ENCODE data around the gene ATG2A. TPM values are rescaled to one million over a fixed set of nuclear protein-coding genes. Genes with fewer than 3 reads are reported as not detected.
A peak's percentile ranks its signal among the peaks of the same experiment; 100 is the strongest.

The ATG2A gene
- total and polyA plus RNA-seq, 9 of the 15 experiments (the other 6 are each of a cell fraction or from before 2014, with no cell fraction given): 0.25 to 45.9 (median 5.2) TPM

DNA sequence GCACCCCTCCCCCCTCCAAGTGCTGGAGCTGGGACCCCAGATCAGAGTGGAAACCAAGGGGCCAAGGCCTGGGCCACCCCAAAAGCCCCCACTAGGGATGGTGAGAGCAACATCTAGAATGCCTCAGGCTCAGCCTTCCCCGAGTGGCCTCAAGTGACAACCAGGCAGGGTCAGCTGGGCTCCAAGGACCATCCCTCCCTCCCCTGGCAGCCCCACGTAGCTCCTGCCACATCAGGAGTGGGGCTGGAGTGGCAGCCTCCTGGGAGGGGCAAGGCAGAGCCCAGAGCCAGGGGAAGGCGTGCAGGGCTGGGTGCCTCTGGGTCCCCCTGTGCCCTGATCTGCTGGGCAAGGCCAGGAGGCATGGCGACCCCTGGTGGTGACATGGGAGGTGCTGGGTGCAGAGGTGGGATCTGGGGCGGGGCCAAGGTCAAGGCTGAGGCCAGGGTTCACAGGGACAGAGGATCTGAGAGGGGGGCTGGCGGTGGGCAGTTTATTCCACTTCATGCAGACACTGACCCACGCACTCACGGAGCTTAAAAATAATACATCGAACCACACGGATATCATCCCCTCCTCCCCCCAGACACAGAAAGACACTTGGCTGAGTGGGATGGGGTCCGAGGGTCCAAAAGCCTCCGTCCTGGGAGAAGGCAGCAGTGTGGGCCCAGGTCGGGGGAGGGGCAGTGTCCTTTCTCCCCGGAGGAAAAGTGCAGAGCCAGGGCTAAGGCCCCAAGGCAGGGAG lies 22.8 kb downstream of the ATG2A start (continued):
- no peak for TF ChIP-seq TCF3 (CRISPR knock-in tag; IDR thresholded peaks at IDR 0.05)
- TF ChIP-seq NEUROD1 (IDR thresholded peaks at IDR 0.05; ENCODE audit: borderline replicate concordance, low read depth, low read length, partially characterized antibody): no peak

DNA sequence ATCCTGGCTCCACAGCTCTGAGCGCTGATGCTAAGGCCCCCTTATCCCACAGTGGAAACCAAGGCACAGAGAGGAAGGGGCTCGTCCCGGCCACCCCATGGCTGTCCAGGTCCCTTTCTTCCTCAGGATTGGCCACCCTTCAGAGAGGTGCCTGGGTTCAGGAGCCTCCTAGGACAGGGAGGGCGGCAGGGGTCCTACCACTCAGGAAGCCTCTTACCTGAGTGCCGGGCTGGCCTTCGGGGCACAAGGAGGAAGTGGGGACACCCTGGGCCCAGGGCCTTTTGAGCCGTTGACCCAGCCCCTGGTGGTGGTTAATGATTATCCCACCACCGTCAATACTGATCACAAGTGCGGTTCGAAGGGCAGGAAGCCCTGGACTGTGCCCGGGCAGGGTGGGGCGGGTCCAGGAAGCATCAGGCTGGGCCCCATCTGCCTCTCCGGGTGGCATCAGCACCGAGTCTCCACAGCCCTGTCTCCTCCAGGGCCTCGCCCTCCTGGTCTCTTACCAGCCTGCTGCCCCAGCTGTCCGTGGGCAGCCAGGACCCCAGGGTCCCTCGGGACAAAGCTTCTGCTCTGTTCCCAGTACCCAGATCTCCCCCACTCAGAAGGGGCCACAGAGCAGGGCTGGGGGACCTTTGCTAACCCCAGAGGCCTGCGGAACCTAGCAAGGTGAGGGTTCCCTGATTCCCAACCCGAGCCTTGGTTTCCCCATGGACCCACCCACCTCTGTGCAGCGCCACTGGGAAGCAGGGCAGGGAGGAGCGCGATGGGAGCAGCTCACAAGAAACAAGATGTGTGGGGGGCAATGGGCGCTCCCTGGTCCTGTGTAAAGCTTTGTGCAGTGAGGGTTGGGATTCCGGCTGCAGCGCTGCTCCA lies 23.6 kb downstream of the ATG2A start:
- 86% methylated on average over 17 of the region's 25 CpGs for WGBS (ENCODE audit: insufficient coverage, low coverage, missing lambda C conversion rate)
- peak overlapping the region in 1 of 2 experiments; percentile 77; a peak in 2 of 4 replicates for H3K9ac ChIP-seq (ENCODE audit: insufficient read depth in 1 of 2, low read depth in 2 of 2, low read length in 2 of 2)

More for the DNA sequence above, 23.6 kb downstream of the ATG2A start:
- POLR2A ChIA-PET: interaction anchor here (1.0 kb wide), 1 partner anchor 42 kb away, joined by 3 read pairs; no protein-coding TSS in a partner anchor
- H3K27me3 ChIP-seq (ENCODE audit: control insufficient read depth in 2 of 2, insufficient read depth in 2 of 2, low read length in 2 of 2): no peaks in the 10 kb centered on the region
- no peaks in the 10 kb centered on the region for H3K79me2 ChIP-seq (ENCODE audit: control insufficient read depth, insufficient read depth, low read length)
- no peaks in the 10 kb centered on the region for H3K9me3 ChIP-seq (replicated peaks; ENCODE audit: control insufficient read depth, insufficient read depth, low read depth, low read length)
- no peak overlapping the region for H2AFZ ChIP-seq (ENCODE audit: low read depth, low read length)
- H3K9me1 ChIP-seq (ENCODE audit: control insufficient read depth, insufficient read depth, low read length): no peaks in the 10 kb centered on the region
- BruUV-seq (replicated peaks): no TSS peak
- H3K4me1 ChIP-seq (replicated peaks in 1 of 2; ENCODE audit: control insufficient read depth in 2 of 2, insufficient read depth in 2 of 2, low read length in 2 of 2): peaks cover 21 to 81% of the 10 kb centered on the region in 2 experiments
- intact Hi-C loops (cut with micrococcal nuclease): loop anchor here (1.0 to 5.0 kb wide), 2 partner anchors 46 to 106 kb away; no protein-coding TSS in a partner anchor
- ATAC-seq (no peak), FAIRE-seq (no peak), DNase-seq (ENCODE audit: extremely low read depth in 1 of 4, low spot score in 3 of 4) (no peak)
- H4K20me1 ChIP-seq (replicated peaks; ENCODE audit: control insufficient read depth, insufficient read depth, low read length): no peaks in the 10 kb centered on the region
- no peak overlapping the region; the same call in 2 of the 3 replicates for H3K27ac ChIP-seq (ENCODE audit: extremely low read depth, low read depth, low read length)
- no peak for TF ChIP-seq GABPB2 (CRISPR knock-in tag; conservative IDR thresholded peaks at IDR 0.05)
- peak; percentile 35; the same call in 1 of the 2 replicates for TF ChIP-seq RBFOX2 (IDR thresholded peaks at IDR 0.05; ENCODE audit: low read depth, low read length)
- TF ChIP-seq, protein P1, sequence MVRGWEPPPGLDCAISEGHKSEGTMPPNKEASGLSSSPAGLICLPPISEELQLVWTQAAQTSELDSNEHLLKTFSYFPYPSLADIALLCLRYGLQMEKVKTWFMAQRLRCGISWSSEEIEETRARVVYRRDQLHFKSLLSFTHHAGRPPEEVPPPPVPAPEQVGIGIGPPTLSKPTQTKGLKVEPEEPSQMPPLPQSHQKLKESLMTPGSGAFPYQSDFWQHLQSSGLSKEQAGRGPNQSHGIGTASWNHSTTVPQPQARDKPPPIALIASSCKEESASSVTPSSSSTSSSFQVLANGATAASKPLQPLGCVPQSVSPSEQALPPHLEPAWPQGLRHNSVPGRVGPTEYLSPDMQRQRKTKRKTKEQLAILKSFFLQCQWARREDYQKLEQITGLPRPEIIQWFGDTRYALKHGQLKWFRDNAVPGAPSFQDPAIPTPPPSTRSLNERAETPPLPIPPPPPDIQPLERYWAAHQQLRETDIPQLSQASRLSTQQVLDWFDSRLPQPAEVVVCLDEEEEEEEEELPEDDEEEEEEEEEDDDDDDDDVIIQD (CRISPR knock-in tag; IDR thresholded peaks at IDR 0.05): no peak
- TF ChIP-seq, protein P2, sequence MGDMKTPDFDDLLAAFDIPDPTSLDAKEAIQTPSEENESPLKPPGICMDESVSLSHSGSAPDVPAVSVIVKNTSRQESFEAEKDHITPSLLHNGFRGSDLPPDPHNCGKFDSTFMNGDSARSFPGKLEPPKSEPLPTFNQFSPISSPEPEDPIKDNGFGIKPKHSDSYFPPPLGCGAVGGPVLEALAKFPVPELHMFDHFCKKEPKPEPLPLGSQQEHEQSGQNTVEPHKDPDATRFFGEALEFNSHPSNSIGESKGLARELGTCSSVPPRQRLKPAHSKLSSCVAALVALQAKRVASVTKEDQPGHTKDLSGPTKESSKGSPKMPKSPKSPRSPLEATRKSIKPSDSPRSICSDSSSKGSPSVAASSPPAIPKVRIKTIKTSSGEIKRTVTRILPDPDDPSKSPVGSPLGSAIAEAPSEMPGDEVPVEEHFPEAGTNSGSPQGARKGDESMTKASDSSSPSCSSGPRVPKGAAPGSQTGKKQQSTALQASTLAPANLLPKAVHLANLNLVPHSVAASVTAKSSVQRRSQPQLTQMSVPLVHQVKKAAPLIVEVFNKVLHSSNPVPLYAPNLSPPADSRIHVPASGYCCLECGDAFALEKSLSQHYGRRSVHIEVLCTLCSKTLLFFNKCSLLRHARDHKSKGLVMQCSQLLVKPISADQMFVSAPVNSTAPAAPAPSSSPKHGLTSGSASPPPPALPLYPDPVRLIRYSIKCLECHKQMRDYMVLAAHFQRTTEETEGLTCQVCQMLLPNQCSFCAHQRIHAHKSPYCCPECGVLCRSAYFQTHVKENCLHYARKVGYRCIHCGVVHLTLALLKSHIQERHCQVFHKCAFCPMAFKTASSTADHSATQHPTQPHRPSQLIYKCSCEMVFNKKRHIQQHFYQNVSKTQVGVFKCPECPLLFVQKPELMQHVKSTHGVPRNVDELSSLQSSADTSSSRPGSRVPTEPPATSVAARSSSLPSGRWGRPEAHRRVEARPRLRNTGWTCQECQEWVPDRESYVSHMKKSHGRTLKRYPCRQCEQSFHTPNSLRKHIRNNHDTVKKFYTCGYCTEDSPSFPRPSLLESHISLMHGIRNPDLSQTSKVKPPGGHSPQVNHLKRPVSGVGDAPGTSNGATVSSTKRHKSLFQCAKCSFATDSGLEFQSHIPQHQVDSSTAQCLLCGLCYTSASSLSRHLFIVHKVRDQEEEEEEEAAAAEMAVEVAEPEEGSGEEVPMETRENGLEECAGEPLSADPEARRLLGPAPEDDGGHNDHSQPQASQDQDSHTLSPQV (IDR thresholded peaks at IDR 0.05): no peak
- no peak for TF ChIP-seq ZFP30 (CRISPR knock-in tag; IDR thresholded peaks at IDR 0.05; ENCODE audit: borderline replicate concordance)
- TF ChIP-seq HMGN3 (IDR thresholded peaks at IDR 0.05; ENCODE audit: borderline replicate concordance, extremely low read depth, insufficient read length, low read depth, low read length): no peak
- TF ChIP-seq POLR2AphosphoS5 (IDR thresholded peaks at IDR 0.05; ENCODE audit: control insufficient read depth, insufficient read depth, low read depth, low read length): peak; percentile 21; the same call in 1 of the 2 replicates
- peak; percentile 65; the same call in 1 of the 2 replicates for TF ChIP-seq POLR2G (IDR thresholded peaks at IDR 0.05; ENCODE audit: low read depth, low read length)
- H3K4me3 ChIP-seq: no peak overlapping the region
- in situ Hi-C loops (cut with MboI): loop anchor here (5.0 kb wide), 2 partner anchors 46 to 106 kb away; no protein-coding TSS in a partner anchor
- no peak overlapping the region for H3K4me2 ChIP-seq (ENCODE audit: insufficient read depth, low read length)
- H3K36me3 ChIP-seq (ENCODE audit: control insufficient read depth, insufficient read depth, low read length): peaks cover 34% of the 10 kb centered on the region; the same call in 2 of the 3 replicates
- CTCF ChIA-PET (ENCODE audit: low intra/inter-chr PET ratio): interaction anchor here (0.5 to 3.4 kb wide), 3 partner anchors 46 to 105 kb away, joined by 4 to 39 read pairs (median 13); no protein-coding TSS in a partner anchor

Measured in K562 (cell line).